DMS53 (cell line): Measurements from ENCODE around the gene ETFRF1.

Experiments used
- DNase-seq: peaks from one replicate; lab custom pipeline; 2025; lab: John Stamatoyannopoulos, UW

ETFRF1 gene

GRCh38 chr12:25213338-25213737 lies 18.3 kb downstream of the ETFRF1 start:
- no peak for DNase-seq

GRCh38 chr12:25236190-25236589 lies 41.2 kb downstream of the ETFRF1 start:
- DNase-seq = no peak

- DNase-seq = no peak
Observed at GRCh38 chr12:25236626-25237025, 41.6 kb downstream of the ETFRF1 start.

GRCh38 chr12:25241167-25242020 lies 46.4 kb downstream of the ETFRF1 start:
- peak; percentile 98 for DNase-seq

- no peak for DNase-seq
Observed at GRCh38 chr12:25242981-25243679, 48.1 kb downstream of the ETFRF1 start.

GRCh38 chr12:25243680-25243990 lies 48.6 kb downstream of the ETFRF1 start:
- no peak for DNase-seq

- DNase-seq = no peak
Observed at GRCh38 chr12:25245491-25245890, 50.5 kb downstream of the ETFRF1 start.

GRCh38 chr12:25248137-25248536 lies 53.1 kb downstream of the ETFRF1 start:
- DNase-seq = no peak

GRCh38 chr12:25248732-25249131 lies 53.7 kb downstream of the ETFRF1 start:
- DNase-seq = no peak

- DNase-seq = peak; percentile 99
Observed at GRCh38 chr12:25249931-25250738, 55.1 kb downstream of the ETFRF1 start.

- peak; percentile 100 for DNase-seq
Observed at GRCh38 chr12:25250744-25251730, 56.0 kb downstream of the ETFRF1 start, which contains the start of gene KRAS. Gene KRAS, minus strand, starts transcription at chr12:25250929.

- DNase-seq = no peak
Observed at GRCh38 chr12:25251769-25252168, 56.7 kb downstream of the ETFRF1 start.

- DNase-seq = no peak
Observed at GRCh38 chr12:25252946-25253345, 57.9 kb downstream of the ETFRF1 start.

GRCh38 chr12:25253371-25254068 lies 58.5 kb downstream of the ETFRF1 start:
- no peak for DNase-seq

- no peak for DNase-seq
Observed at GRCh38 chr12:25254271-25254880, 59.3 kb downstream of the ETFRF1 start.
